Small intestine (tissue), 7 donors: ENCODE data around the gene PLXDC2. TPM values are rescaled to one million over a fixed set of nuclear protein-coding genes. Genes with fewer than 3 reads are reported as not detected.

ENCODE experiments used
- DNase-seq, 2 donors: peaks; one replicate each; pipeline versions ENCODE4 v3.0.0 to v3.0.0-alpha.2; 2013
- FAIRE-seq: peaks from 2 replicates; lab custom pipeline; 2012; peaks lifted over from hg19 to GRCh38; lab: Jason Lieb, UNC
- H3K27ac ChIP-seq, 3 donors: one replicate each; pipeline ENCODE4 v1.5.1; 2013; ENCODE audit warnings: low read length in 2 of 3, mild to moderate bottlenecking in 2 of 3, control low read depth in 1 of 3, inconsistent platforms in 1 of 3, low read depth in 1 of 3, moderate library complexity in 1 of 3
- H3K27me3 ChIP-seq, 3 donors: one replicate each; pipeline ENCODE4 v1.6.1; 2013; ENCODE audit warnings: low read length in 3 of 3, inconsistent platforms in 1 of 3; ENCODE audit not compliant: control insufficient read depth in 3 of 3, insufficient read depth in 3 of 3
- H3K36me3 ChIP-seq, 3 donors: one replicate each; pipeline ENCODE4 v1.6.1; 2013; ENCODE audit warnings: low read length in 3 of 3, inconsistent platforms in 1 of 3, low read depth in 1 of 3, mild to moderate bottlenecking in 1 of 3, moderate library complexity in 1 of 3; ENCODE audit not compliant: control insufficient read depth in 3 of 3, insufficient read depth in 2 of 3
- H3K4me1 ChIP-seq, 3 donors: one replicate each; pipeline ENCODE4 v1.6.1; 2013; ENCODE audit warnings: low read length in 2 of 3, inconsistent platforms in 1 of 3, low read depth in 1 of 3, mild to moderate bottlenecking in 1 of 3, moderate library complexity in 1 of 3; ENCODE audit not compliant: control insufficient read depth in 3 of 3, insufficient read depth in 2 of 3
- H3K4me3 ChIP-seq, 3 donors: one replicate each; pipeline ENCODE4 v1.5.1; 2013; ENCODE audit warnings: low read length in 3 of 3, control low read depth in 1 of 3, inconsistent platforms in 1 of 3, low read depth in 1 of 3, mild to moderate bottlenecking in 1 of 3, moderate library complexity in 1 of 3
- H3K9me3 ChIP-seq, 2 donors: one replicate each; pipeline ENCODE4 v1.6.1; 2013; ENCODE audit warnings: low read depth in 1 of 2, low read length in 1 of 2; ENCODE audit not compliant: control insufficient read depth in 2 of 2, insufficient read depth in 1 of 2
- WGBS, 3 donors: extraction: QIAGEN DNeasy Blood & Tissue Kit; methylation state at CpG; one replicate each; pipeline ENCODE4 v1.1.7; 2013; 5-methylcytosine and 5-hydroxymethylcytosine counted together
- polyA plus RNA-seq, 4 donors: library from polyadenylated mRNA; stranded (reverse) in 3 of 4; unstranded in 1 of 4; fragments of 200-250 nt in 3 of 4; fragments of 120-200 nt in 1 of 4; gene quantifications; one replicate each; pipeline versions ENCODE4 v1.2.1 to v1.2.3, GENCODE V29; 2013
- donor health status: healthy with polysubstance abuse.
- donor health status: control.
- donor health status: control.
- donor health status: Bipolar disorder and iron deficiency.
- donor health status: healthy.

PLXDC2 gene
- polyA plus RNA-seq, 4 donors = 0.81 to 18.3 (median 3.4) TPM

DNA sequence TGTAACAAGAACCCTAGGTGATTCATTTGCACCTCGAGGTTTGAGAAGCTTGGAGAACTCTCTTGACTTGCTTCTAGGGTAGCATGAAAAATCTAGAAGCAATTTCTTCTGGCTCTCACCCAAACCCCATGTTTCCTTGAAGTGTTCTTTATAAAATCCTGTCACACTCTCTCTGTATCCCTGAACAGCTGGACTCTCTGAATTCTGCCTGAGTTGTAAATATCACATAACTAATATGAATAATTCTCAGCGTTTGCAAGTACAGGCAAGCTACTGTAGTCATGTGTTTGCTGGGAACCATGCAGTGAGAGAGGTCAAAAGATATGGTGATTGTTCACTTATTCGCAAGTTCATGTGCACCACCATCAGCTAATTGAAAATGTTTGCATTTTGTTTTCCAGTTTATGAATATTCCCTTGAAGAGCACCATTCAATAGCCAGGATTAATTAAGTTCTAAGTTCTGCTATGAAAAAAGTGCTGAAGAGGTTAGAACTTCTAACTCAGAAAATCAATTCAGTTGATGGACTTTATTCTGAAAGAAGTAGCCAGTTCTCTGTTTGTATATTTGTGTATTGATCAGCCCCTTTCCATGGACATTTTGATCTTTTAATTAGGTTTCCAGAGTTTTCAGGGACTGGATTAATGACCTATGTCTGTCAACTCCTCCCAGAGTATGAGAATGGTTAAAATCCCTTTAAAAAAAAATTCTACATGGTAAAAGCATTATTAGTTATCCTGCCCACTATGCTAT, 243.0 kb downstream of the PLXDC2 start:
- Histone ChIP-seq H3K4me1 (no peaks in the 10 kb centered on the region), H3K27ac (no peak overlapping the region), H3K4me3 (no peak overlapping the region), H3K27me3 (no peaks in the 10 kb centered on the region), H3K36me3 (peaks cover 0 to 3% (median 0%) of the 10 kb centered on the region in 3 donors), H3K9me3 (peaks cover 0 to 8% of the 10 kb centered on the region in 2 donors)
- FAIRE-seq (no peak), DNase-seq (no peak)
- WGBS, 3 donors = 41 to 62% (median 50%) methylated on average over 3 of the region's 3 CpGs

DNA sequence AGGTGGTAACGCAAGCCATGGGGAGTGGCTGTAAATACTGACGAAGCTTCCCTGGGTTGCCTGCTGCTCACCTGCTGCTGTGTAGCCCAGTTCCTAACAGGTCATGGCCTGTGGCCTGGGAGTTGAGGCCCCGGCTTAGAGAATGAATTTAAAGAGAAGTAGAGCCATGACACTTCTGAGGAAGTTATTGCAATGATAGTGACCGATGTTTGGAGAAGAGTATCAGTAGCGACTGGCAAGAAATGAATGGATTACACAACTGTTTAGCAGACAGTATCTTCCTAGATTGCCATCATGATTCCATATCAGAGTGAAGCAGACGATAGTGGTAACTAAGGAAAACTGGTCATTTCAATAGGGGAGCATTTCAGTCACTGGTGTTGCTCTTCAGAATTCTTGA, 249.6 kb downstream of the PLXDC2 start:
- Histone ChIP-seq H3K27ac (no peak overlapping the region), H3K27me3 (no peaks in the 10 kb centered on the region), H3K4me1 (no peaks in the 10 kb centered on the region), H3K4me3 (no peak overlapping the region), H3K9me3 (peaks cover 0 to 3% of the 10 kb centered on the region in 2 donors), H3K36me3 (peaks cover 0 to 4% (median 0%) of the 10 kb centered on the region in 3 donors)
- DNase-seq = no peak
- 88 to 94% (median 91%) methylated on average over 6 of the region's 6 CpGs for WGBS, 3 donors
- no peak for FAIRE-seq

DNA sequence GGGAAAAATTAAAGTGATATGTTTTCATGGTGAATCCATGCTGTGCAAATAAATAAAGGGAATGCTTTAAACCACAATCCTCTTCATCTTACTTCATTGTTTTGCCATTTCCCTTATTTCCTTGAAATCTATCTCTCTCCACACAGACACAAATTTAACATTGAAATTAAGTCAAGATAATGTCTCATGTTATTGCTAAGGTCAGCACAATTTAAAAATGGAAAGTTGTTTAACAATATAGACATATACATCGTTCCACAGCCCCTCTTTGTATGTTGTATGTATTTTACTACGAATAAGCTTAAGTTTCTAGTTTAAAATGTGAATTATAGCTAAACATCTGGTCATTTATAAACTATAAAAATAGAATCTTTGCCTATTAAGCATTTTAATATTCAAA, 256.9 kb downstream of the PLXDC2 start:
- 71 to 88% (median 74%) methylated on average over 2 of the region's 2 CpGs for WGBS, 3 donors
- FAIRE-seq (no peak), DNase-seq (no peak)
- Histone ChIP-seq H3K4me1 (no peaks in the 10 kb centered on the region), H3K27me3 (no peaks in the 10 kb centered on the region), H3K4me3 (no peak overlapping the region), H3K27ac (no peak overlapping the region), H3K36me3 (peaks cover 0 to 4% (median 0%) of the 10 kb centered on the region in 3 donors), H3K9me3 (no peaks in the 10 kb centered on the region)

DNA sequence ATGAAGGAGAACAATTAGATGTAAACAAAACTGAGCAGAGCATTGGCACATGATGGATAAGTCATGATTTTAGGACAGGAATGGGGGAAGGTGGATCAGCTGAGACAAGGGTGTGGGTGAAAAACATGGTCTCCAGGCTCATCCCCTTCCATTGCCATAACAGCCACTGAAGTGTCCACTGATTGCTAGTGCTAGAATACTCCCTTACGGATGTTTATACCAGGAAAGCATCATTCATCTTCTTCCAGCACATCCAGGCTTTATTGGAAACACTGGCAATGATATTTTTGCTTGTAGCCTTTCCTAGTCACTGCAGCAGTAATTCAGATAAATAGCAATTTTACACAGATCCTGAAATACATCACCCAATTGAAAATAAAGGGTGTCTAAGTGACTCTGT, 259.5 kb downstream of the PLXDC2 start:
- no peak overlapping the region for H3K27ac ChIP-seq
- FAIRE-seq (no peak), DNase-seq (no peak)
- H3K4me1 ChIP-seq = no peaks in the 10 kb centered on the region
- H3K9me3 ChIP-seq = no peaks in the 10 kb centered on the region
- 75 to 89% (median 77%) methylated on average over 1 of the region's 1 CpG for whole genome bisulfite sequencing, 3 donors
- H3K4me3 ChIP-seq = no peak overlapping the region
- H3K36me3 ChIP-seq = no peaks in the 10 kb centered on the region
- no peaks in the 10 kb centered on the region for H3K27me3 ChIP-seq

DNA sequence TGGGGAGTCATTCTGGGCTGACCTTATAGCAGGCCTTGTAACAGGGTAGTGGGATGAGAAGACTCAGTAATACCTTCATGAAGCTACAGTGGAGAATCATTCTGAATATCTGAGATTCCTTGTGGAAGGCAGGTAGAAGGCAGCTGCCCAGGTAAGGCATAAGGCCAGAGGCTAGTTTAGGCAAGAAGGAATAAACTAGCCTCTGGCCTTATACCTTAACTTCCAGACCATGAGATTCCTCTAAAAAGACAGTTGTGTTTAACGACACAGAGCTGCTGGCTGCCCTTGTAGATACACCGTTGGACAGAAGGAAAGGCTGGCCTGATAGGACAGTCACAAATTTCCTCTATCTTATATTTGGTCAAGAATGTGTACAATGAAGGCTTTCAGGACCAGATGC, 268.2 kb downstream of the PLXDC2 start:
- peaks cover 0 to 6% of the 10 kb centered on the region in 2 donors for H3K9me3 ChIP-seq
- no peak overlapping the region for H3K27ac ChIP-seq
- FAIRE-seq = no peak
- H3K4me3 ChIP-seq = no peak overlapping the region
- DNase-seq = no peak
- 80 to 94% (median 81%) methylated on average over 2 of the region's 2 CpGs for WGBS, 3 donors
- H3K36me3 ChIP-seq = no peaks in the 10 kb centered on the region
- no peaks in the 10 kb centered on the region for H3K27me3 ChIP-seq
- H3K4me1 ChIP-seq = peaks cover 0 to 9% (median 3%) of the 10 kb centered on the region in 3 donors

DNA sequence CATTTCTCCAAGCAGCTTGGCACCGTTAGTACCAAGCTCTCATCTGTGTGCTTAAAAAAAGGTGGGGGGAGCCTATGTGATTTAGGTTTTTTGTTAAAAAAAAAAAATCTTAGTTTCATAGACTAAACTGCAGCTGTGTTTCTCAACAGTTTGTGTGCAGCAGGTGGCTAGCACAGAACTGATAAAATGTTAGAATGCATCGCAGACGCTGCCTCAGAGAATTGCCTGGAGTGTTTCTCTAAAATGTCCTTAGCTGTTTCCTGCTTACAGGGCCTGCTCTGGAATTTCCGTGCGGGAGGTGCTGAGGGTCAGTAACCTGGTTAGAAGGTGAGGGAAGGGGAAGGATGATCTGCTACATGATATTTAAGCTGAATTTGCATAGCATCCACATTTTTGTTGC, 268.9 kb downstream of the PLXDC2 start:
- no peak for FAIRE-seq
- WGBS, 3 donors = 80 to 87% (median 86%) methylated on average over 5 of the region's 5 CpGs
- no peak overlapping the region for H3K27ac ChIP-seq

DNA sequence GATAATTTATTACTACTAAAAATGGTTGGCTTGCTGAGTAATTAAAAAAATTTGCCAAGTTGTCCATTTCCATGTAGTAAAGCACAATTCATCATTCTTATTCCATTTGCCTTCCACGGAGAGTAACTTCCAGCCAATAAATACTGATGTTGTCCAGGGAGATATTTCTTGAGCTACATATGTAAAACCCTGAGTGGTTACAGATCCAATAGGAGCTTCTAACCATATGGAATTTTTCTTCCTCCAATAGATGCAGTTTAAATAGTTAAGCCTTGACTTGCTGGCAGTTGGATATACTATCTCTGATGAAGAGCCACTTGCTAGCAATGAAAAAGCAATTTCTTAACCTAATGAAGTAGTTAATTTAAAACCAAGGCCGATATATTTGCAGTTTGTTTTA, 271.1 kb downstream of the PLXDC2 start:
- 69 to 91% (median 83%) methylated on average over 2 of the region's 2 CpGs for WGBS, 3 donors
- H3K4me3 ChIP-seq = no peak overlapping the region
- no peaks in the 10 kb centered on the region for H3K27me3 ChIP-seq
- no peak for FAIRE-seq
- peaks cover 0 to 6% of the 10 kb centered on the region in 2 donors for H3K9me3 ChIP-seq
- no peaks in the 10 kb centered on the region for H3K36me3 ChIP-seq
- DNase-seq = no peak
- H3K27ac ChIP-seq = no peak overlapping the region
- peaks cover 0 to 9% (median 3%) of the 10 kb centered on the region in 3 donors for H3K4me1 ChIP-seq

More for the DNA sequence above, 268.9 kb downstream of the PLXDC2 start:
- Histone ChIP-seq H3K4me1 (peaks cover 0 to 9% (median 3%) of the 10 kb centered on the region in 3 donors), H3K4me3 (no peak overlapping the region), H3K36me3 (no peaks in the 10 kb centered on the region), H3K9me3 (peaks cover 0 to 6% of the 10 kb centered on the region in 2 donors), H3K27me3 (no peaks in the 10 kb centered on the region)
- DNase-seq = no peak

DNA sequence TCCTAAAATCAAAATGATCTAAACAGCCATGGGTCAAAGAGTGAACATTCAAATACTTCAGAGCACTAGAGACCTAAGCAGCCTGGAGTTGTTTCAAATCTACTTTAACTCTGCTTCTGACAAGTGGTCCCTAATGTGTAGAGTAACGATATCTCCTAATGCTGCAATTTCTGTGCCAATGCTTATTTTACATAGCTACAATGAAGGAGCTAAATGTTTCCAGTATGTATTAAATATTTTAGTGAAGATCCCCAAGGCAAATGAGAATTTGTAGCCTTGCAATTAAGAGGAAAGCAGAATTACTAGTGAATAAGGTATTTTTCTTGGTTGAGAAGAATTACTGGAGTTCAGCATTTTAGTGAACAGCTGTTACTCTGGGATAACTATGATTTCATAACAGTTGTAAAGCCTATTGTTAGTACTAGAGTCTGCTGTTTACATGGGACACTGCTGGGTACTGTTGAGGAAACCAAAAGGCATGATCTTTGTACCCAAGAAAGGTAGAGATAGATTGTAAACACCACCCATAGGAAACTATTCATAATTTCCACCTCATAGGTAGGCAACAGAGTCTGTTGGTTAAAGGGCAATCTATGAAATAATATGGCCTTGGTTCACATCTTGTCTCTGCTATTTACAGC, 271.9 kb downstream of the PLXDC2 start:
- Histone ChIP-seq H3K36me3 (peaks cover 0 to 3% (median 0%) of the 10 kb centered on the region in 3 donors), H3K27me3 (no peaks in the 10 kb centered on the region), H3K4me1 (peaks cover 0 to 9% (median 3%) of the 10 kb centered on the region in 3 donors), H3K9me3 (peaks cover 0 to 9% of the 10 kb centered on the region in 2 donors), H3K4me3 (no peak overlapping the region), H3K27ac (peak overlapping the region in 1 of 3 donors; percentile 59)
- DNase-seq (peak; percentile 66 to 76), FAIRE-seq (no peak)
- 72 to 92% (median 81%) methylated on average over 1 of the region's 1 CpG for WGBS, 3 donors
